ENCODE results near the gene BMPER. TPM values are rescaled to one million over a fixed set of nuclear protein-coding genes. Genes with fewer than 3 reads are reported as not detected.
A peak's percentile ranks its signal among the peaks of the same experiment; 100 is the strongest.

The BMPER gene
- total RNA-seq, 1 donor: 11.2 TPM

- Histone ChIP-seq H3K4me2 (ENCODE audit: insufficient read depth, low read length) (no peak overlapping the region), H3K79me2 (ENCODE audit: insufficient read depth, low read length) (peaks cover 4% of the 10 kb centered on the region), H3K36me3 (ENCODE audit: insufficient read depth, low read length) (no peaks in the 10 kb centered on the region), H3K27ac (ENCODE audit: low read depth, low read length) (no peak overlapping the region), H3K9me3 (ENCODE audit: low read depth, low read length) (no peaks in the 10 kb centered on the region), H3K27me3 (ENCODE audit: insufficient read depth, low read length) (no peaks in the 10 kb centered on the region), H4K20me1 (ENCODE audit: insufficient read depth, low read length) (peaks cover 4% of the 10 kb centered on the region), H3K4me3 (ENCODE audit: insufficient read depth, low read length) (no peak overlapping the region), H3K4me1 (ENCODE audit: insufficient read depth, low read length) (peaks cover 23% of the 10 kb centered on the region), H2AFZ (ENCODE audit: low read length) (no peak overlapping the region)
- TF ChIP-seq CTCF (IDR thresholded peaks at IDR 0.05; ENCODE audit: extremely low read depth, low read depth, low read length): no peak
- DNase-seq (ENCODE audit: insufficient read length, low spot score, missing footprints): peak; percentile 58
Measured at GRCh38 chr7:34135924-34136323, 230.6 kb downstream of the BMPER start.

- no peak for TF ChIP-seq CTCF (IDR thresholded peaks at IDR 0.05; ENCODE audit: extremely low read depth, low read depth, low read length)
- H3K79me2 ChIP-seq (ENCODE audit: insufficient read depth, low read length): peaks cover 4% of the 10 kb centered on the region
- no peaks in the 10 kb centered on the region for H3K27me3 ChIP-seq (ENCODE audit: insufficient read depth, low read length)
- peaks cover 23% of the 10 kb centered on the region for H3K4me1 ChIP-seq (ENCODE audit: insufficient read depth, low read length)
- H3K4me2 ChIP-seq (ENCODE audit: insufficient read depth, low read length): no peak overlapping the region
- no peak overlapping the region for H3K27ac ChIP-seq (ENCODE audit: low read depth, low read length)
- no peak overlapping the region for H3K4me3 ChIP-seq (ENCODE audit: insufficient read depth, low read length)
- peaks cover 4% of the 10 kb centered on the region for H4K20me1 ChIP-seq (ENCODE audit: insufficient read depth, low read length)
- H3K36me3 ChIP-seq (ENCODE audit: insufficient read depth, low read length): no peaks in the 10 kb centered on the region
- no peak for DNase-seq (ENCODE audit: insufficient read length, low spot score, missing footprints)
- H2AFZ ChIP-seq (ENCODE audit: low read length): no peak overlapping the region
- H3K9me3 ChIP-seq (ENCODE audit: low read depth, low read length): no peaks in the 10 kb centered on the region
Measured at GRCh38 chr7:34136698-34137097, 231.4 kb downstream of the BMPER start.

- H3K4me1 ChIP-seq (ENCODE audit: insufficient read depth, low read length): peaks cover 23% of the 10 kb centered on the region
- DNase-seq (ENCODE audit: insufficient read length, low spot score, missing footprints): no peak
- H4K20me1 ChIP-seq (ENCODE audit: insufficient read depth, low read length): peaks cover 4% of the 10 kb centered on the region
- H3K4me3 ChIP-seq (ENCODE audit: insufficient read depth, low read length): no peak overlapping the region
- no peaks in the 10 kb centered on the region for H3K27me3 ChIP-seq (ENCODE audit: insufficient read depth, low read length)
- no peak overlapping the region for H2AFZ ChIP-seq (ENCODE audit: low read length)
- no peak overlapping the region for H3K27ac ChIP-seq (ENCODE audit: low read depth, low read length)
- no peak overlapping the region for H3K4me2 ChIP-seq (ENCODE audit: insufficient read depth, low read length)
- no peaks in the 10 kb centered on the region for H3K36me3 ChIP-seq (ENCODE audit: insufficient read depth, low read length)
- peaks cover 4% of the 10 kb centered on the region for H3K79me2 ChIP-seq (ENCODE audit: insufficient read depth, low read length)
- H3K9me3 ChIP-seq (ENCODE audit: low read depth, low read length): no peaks in the 10 kb centered on the region
- TF ChIP-seq CTCF (IDR thresholded peaks at IDR 0.05; ENCODE audit: extremely low read depth, low read depth, low read length): no peak
Measured at GRCh38 chr7:34137176-34137575, 231.8 kb downstream of the BMPER start.

GRCh38 chr7:34138483-34138882, 233.1 kb downstream of the BMPER start:
- H3K4me1 ChIP-seq (ENCODE audit: insufficient read depth, low read length): peaks cover 15% of the 10 kb centered on the region
- no peak overlapping the region for H2AFZ ChIP-seq (ENCODE audit: low read length)
- no peak for TF ChIP-seq CTCF (IDR thresholded peaks at IDR 0.05; ENCODE audit: extremely low read depth, low read depth, low read length)
- H3K79me2 ChIP-seq (ENCODE audit: insufficient read depth, low read length): peaks cover 4% of the 10 kb centered on the region
- no peaks in the 10 kb centered on the region for H3K36me3 ChIP-seq (ENCODE audit: insufficient read depth, low read length)
- H3K9me3 ChIP-seq (ENCODE audit: low read depth, low read length): no peaks in the 10 kb centered on the region
- H3K4me3 ChIP-seq (ENCODE audit: insufficient read depth, low read length): no peak overlapping the region
- H3K4me2 ChIP-seq (ENCODE audit: insufficient read depth, low read length): no peak overlapping the region
- peaks cover 4% of the 10 kb centered on the region for H4K20me1 ChIP-seq (ENCODE audit: insufficient read depth, low read length)
- no peak for DNase-seq (ENCODE audit: insufficient read length, low spot score, missing footprints)
- H3K27ac ChIP-seq (ENCODE audit: low read depth, low read length): no peak overlapping the region
- no peaks in the 10 kb centered on the region for H3K27me3 ChIP-seq (ENCODE audit: insufficient read depth, low read length)

Data from osteoblast (primary cell).